ENCODE measurements around the gene QARS1.

GRCh38 chr3:49124991-49125670 lies 20.6 kb upstream of the QARS1 start:
- TF ChIP-seq POLR2A (IDR thresholded peaks at IDR 0.05) (no peak), CTCF (IDR thresholded peaks at IDR 0.05) (no peak)

Data from testis (tissue), 2 donors.